Activated T-helper 17 cell treated with anti-CD3 and anti-CD28 coated beads, Interleukin-2, amount 50 U/mL, for 72 hours (primary cell): ENCODE measurements around the gene ACAP3. TPM values are rescaled to one million over a fixed set of nuclear protein-coding genes. Genes with fewer than 3 reads are reported as not detected.
A peak's percentile ranks its signal among the peaks of the same experiment; 100 is the strongest.
"Not testable (repeated sequence)": the region's sequence is repeated elsewhere in the genome, so short reads cannot be mapped to it uniquely, and the experiment has no call there.

Experiments used
- ATAC-seq: fragments of 150-1000 bp; cut with Tn5 transposase; replicated peaks from 2 replicates; pipeline ENCODE4 v1.10.0; 2021; ENCODE audit warnings: mild to moderate bottlenecking, moderate library complexity
- H3K27ac Mint-ChIP-seq: one replicate; pipeline ENCODE4 v1.8.0; 2022; ENCODE audit warnings: mixed read lengths
- H3K27me3 Mint-ChIP-seq: one replicate; pipeline ENCODE4 v1.8.0; 2022; ENCODE audit warnings: mixed read lengths
- H3K36me3 Mint-ChIP-seq: one replicate; pipeline ENCODE4 v1.8.0; 2022; ENCODE audit warnings: low read depth, mild to moderate bottlenecking, mixed read lengths
- H3K4me1 Mint-ChIP-seq: one replicate; pipeline ENCODE4 v1.8.0; 2022; ENCODE audit warnings: mixed read lengths
- H3K4me3 Mint-ChIP-seq: one replicate; pipeline ENCODE4 v1.8.0; 2022; ENCODE audit warnings: mild to moderate bottlenecking, mixed read lengths
- H3K9me3 Mint-ChIP-seq: one replicate; pipeline ENCODE4 v1.8.0; 2022; ENCODE audit warnings: mixed read lengths
- total RNA-seq, 2 donors: library from RNA; stranded (reverse); gene quantifications; one replicate each; pipeline ENCODE4 v1.2.3, GENCODE V29; 2022

ACAP3 gene
- total RNA-seq, 2 donors from 2014 or later = 41.4 to 43.3 TPM

DNA sequence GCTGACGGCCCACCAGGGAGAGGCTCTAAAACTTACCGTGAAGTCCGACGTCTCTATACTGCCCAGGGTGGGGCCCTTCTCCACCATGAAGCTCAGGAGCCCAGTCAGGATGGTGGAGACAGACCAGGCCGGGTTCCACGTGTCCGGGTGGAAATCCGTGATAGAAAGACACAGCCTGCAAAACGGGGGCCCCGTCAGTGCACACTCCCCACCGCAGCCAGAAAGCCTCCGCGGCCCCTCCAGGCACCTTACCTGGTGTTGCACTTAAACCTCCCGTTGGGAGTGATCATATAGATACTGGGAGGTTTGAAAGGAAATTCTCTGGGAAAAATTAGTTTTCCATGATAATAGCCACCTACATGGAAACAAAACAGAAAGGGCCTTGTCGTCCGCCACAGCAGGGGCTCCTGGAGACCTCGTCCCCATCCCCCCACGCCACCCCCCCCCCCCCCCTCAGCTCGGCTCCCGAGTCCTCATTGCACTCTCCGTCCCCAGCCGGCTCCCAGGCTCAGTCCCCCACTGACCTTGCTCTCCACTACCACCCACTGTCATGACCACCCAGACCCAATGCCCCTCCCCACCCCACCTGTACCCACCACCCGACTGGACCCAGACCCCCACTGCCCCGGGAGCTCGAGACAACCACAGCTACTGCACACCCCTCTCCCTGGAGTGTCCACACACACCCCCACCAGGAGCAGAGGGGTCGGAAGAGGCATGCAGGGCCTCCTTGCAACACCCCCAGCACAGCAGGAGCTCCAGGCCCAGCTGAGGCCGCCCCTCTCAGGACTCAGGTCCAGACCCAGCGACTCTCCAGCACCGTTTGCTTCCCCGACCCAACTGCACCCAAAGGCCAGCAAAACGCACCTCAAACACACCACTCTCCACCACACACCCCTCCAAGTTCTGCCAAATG, 50.5 kb downstream of the ACAP3 start:
- ATAC-seq = no peak
- peaks cover 12% of the 10 kb centered on the region for H3K4me1 Mint-ChIP-seq
- no peak overlapping the region for H3K27ac Mint-ChIP-seq
- no peak overlapping the region for H3K4me3 Mint-ChIP-seq
- H3K36me3 Mint-ChIP-seq = peaks cover 92% of the 10 kb centered on the region
- H3K27me3 Mint-ChIP-seq = no peaks in the 10 kb centered on the region
- no peaks in the 10 kb centered on the region for H3K9me3 Mint-ChIP-seq

GRCh38 chr1:1255611-1256010, 52.1 kb downstream of the ACAP3 start:
- ATAC-seq = no peak
- H3K4me3 Mint-ChIP-seq = no peak overlapping the region
- H3K9me3 Mint-ChIP-seq = no peaks in the 10 kb centered on the region
- H3K27me3 Mint-ChIP-seq = no peaks in the 10 kb centered on the region
- no peak overlapping the region for H3K27ac Mint-ChIP-seq
- H3K4me1 Mint-ChIP-seq = peaks cover 6% of the 10 kb centered on the region
- H3K36me3 Mint-ChIP-seq = peaks cover 80% of the 10 kb centered on the region

DNA sequence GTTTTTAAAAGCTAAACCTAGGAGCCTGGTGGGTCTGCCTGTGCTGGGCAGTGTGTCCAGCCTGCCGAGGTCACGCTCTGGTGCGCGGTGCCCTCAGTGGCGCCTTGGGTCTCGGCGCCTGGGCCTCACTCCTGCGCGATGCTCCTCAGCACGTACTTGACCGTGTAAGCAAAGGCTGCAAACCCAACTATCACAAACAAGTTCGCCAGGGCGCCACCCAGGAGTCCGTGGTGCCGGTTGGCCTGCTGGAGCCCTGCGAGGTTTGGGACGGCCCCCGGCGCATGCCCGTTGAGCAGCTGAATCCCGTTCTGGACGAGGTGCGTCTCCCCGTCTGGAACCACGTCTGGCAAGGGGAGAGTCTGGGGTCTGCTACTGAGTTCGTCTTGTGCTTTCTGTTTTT, 52.7 kb downstream of the ACAP3 start:
- H3K27me3 Mint-ChIP-seq = no peaks in the 10 kb centered on the region
- H3K36me3 Mint-ChIP-seq = peaks cover 75% of the 10 kb centered on the region
- ATAC-seq = no peak
- H3K4me3 Mint-ChIP-seq = no peak overlapping the region
- H3K27ac Mint-ChIP-seq = no peak overlapping the region
- H3K9me3 Mint-ChIP-seq = no peaks in the 10 kb centered on the region
- peaks cover 5% of the 10 kb centered on the region for H3K4me1 Mint-ChIP-seq

DNA sequence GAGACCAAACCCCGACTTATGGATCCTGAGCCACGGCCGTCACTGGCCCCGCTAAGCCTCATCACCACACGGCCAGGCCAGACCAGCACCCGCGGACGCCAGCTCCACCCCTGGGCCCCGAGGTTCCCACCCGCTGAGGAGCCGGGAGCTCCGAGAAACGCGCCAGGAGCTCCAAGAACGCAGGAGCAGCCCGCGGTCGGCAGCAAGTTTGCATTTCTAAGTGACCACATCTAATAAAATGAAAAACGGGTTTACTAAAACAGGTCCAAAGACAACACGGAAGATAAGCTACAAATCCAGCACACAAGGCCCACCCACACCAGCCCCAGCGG, 53.1 kb downstream of the ACAP3 start:
- peaks cover 1% of the 10 kb centered on the region for H3K4me1 Mint-ChIP-seq
- peaks cover 71% of the 10 kb centered on the region for H3K36me3 Mint-ChIP-seq
- ATAC-seq = no peak
- no peak overlapping the region for H3K4me3 Mint-ChIP-seq
- no peak overlapping the region for H3K27ac Mint-ChIP-seq
- H3K27me3 Mint-ChIP-seq = no peaks in the 10 kb centered on the region
- H3K9me3 Mint-ChIP-seq = no peaks in the 10 kb centered on the region

DNA sequence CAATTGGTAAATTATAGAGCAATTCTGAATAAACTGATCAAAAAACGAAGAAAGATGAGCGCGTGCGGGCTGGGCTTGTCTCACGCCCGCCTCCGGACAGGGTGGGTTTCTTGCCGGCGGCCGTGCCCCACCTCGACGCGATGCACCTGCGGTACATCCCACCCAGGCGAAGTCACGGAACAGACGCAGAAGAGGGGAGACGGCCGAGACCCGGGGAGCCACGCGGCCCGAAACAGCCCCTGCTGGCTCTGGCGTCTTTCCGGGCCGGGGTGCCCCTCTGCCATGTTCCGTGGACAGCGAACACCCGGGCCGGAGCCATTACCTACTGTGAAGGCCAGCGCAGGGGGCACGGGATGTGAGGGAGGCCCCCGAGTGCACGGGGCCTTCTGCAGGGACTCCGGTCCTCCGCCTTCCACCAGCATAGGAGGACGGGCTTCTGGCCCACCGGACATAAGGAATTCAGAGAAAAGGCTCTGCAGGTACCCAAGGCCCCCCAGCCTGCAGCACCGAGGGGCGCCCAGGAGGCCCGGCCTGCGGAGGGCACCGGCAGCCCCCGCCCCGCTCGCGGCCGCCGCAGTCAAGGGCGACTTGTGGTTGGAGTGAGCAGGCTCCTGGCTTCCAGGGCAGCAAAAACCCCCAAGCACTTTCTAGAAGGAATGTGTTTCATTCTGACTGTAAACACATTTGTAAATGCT, 53.6 kb downstream of the ACAP3 start:
- no peaks in the 10 kb centered on the region for H3K9me3 Mint-ChIP-seq
- no peaks in the 10 kb centered on the region for H3K27me3 Mint-ChIP-seq
- H3K4me3 Mint-ChIP-seq = no peak overlapping the region
- ATAC-seq = no peak
- no peak overlapping the region for H3K27ac Mint-ChIP-seq
- H3K36me3 Mint-ChIP-seq = peaks cover 66% of the 10 kb centered on the region
- H3K4me1 Mint-ChIP-seq = no peaks in the 10 kb centered on the region

DNA sequence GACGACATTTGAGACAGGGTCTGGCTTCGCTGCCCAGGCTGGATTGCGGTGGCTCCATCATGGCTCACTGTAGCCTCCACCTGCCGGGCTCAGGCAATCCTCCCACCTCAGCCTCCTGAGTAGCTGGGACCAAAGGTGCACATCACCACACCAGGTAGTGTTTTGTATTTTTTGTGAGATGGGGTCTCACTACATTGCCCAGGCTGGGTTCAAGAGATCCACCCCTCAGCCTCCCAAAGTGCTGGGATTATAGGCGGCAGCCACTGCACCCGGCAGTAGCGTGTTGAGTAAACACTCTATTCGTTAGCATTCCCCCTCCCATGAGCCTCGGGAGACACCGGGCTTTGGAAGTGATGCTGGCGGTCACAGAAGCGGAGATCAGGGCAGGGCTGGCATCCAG, 54.4 kb downstream of the ACAP3 start:
- Mint-ChIP-seq H3K36me3 (peaks cover 61% of the 10 kb centered on the region), H3K9me3 (no peaks in the 10 kb centered on the region), H3K27me3 (no peaks in the 10 kb centered on the region), H3K4me1 (no peaks in the 10 kb centered on the region), H3K27ac (peak overlapping the region; percentile 79), H3K4me3 (no peak overlapping the region)
- ATAC-seq = no peak

DNA sequence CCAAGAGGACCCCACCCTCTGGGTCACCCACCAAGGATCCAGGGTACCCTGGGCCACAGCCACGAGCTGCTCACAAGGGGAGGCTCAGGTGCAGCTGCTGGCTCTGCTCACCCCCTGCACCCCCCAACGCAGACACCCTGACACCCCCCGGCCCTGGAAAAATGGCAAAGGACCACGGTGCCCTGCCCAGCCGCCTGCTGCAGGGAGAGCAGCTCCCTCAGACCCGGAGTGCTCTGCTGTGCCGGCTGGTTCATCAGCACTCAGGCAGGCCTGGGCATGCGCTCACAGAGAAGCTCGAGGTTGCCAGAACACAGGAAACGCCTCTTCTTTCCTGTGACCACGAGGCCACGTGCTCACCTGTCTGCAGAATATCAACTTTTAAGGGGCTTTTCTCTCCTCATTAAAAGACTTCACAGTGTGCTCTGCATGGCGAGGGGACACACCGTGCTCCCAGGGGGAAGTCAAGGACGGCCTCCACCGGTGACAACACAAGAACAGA, 56.9 kb downstream of the ACAP3 start:
- Mint-ChIP-seq H3K4me1 (no peaks in the 10 kb centered on the region), H3K36me3 (peaks cover 36% of the 10 kb centered on the region), H3K9me3 (no peaks in the 10 kb centered on the region), H3K4me3 (peak overlapping the region; percentile 75), H3K27ac (peak overlapping the region; percentile 91), H3K27me3 (no peaks in the 10 kb centered on the region)
- ATAC-seq = peak; percentile 93

DNA sequence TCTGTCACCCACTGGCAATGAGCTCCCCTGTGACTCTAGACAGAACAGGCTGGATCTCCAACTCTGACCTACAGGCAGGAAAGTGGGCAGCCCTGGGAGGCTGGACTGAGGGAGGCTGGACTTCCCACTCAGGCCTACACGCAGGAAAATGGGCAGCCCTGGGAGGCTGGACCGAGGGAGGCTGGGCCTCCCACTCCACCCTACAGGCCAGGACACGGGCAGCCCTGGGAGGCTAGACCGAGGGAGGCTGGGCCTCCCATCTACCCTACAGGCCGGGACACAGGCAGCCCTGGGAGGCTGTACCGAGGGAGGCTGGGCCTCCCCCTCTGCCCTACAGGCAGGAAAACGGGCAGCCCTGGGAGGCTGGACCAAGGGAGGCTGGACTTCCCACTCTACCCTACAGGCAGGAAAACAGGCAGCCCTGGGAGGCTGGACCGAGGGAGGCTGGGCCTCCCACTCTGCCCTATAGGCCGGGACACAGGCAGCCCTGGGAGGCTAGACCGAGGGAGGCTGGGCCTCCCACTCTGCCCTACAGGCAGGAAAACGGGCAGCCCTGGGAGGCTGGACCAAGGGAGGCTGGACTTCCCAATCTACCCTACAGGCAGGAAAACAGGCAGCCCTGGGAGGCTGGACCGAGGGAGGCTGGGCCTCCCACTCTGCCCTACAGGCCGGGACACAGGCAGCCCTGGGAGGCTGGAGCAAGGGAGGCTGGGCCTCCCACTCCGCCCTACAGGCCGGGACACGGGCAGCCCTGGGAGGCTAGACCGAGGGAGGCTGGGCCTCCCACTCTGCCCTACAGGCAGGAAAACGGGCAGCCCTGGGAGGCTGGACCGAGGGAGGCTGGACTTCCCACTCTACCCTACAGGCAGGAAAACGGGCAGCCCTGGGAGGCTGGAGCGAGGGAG, 59.5 kb downstream of the ACAP3 start:
- not testable (repeated sequence) for H3K27ac Mint-ChIP-seq, H3K9me3 Mint-ChIP-seq, H3K27me3 Mint-ChIP-seq, ATAC-seq, H3K4me1 Mint-ChIP-seq, H3K4me3 Mint-ChIP-seq
- H3K36me3 Mint-ChIP-seq = peaks cover 13% of the 10 kb centered on the region

- ATAC-seq = no peak
- Mint-ChIP-seq H3K36me3 (peaks cover 5% of the 10 kb centered on the region), H3K27me3 (no peaks in the 10 kb centered on the region), H3K27ac (no peak overlapping the region), H3K4me1 (no peaks in the 10 kb centered on the region), H3K4me3 (no peak overlapping the region), H3K9me3 (no peaks in the 10 kb centered on the region)
Observed at GRCh38 chr1:1247341-1247913, 60.3 kb downstream of the ACAP3 start.

DNA sequence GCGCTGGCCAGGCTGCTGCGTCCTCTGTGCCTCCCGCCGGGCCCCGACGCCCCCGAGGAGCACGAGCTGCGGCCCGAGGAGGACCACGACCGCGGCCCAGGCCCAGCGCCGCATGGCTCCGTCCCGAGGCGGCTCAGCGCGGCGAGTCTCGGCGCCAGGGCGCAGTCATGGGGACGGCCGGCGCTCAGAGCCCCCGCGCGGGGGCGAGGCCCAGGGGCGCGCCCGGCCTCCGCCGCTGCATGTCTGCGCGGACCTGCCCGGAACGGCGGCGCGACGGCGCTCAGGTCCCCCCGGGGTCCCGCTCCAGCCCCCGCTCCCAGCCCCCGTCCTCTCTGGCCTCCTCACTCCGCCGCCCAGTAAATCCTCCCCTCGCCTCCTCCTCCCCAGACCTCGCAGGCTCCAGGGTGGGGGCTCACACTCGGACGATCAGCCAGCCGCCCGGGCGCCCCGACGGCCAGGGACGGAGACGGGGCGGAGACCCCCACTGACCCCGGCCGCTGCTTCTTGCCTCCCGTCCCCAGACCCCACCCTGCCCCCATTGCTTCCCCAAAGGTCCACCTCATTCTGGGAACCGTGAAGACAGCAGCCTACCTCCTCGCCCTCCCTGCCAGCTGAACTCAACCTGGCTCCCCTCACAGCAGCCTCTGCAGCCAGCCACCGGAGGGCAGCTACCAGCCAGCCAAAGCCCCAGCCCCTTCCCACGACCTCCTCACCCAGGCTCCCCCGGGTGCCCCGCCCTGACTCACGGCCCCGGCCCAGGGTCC, 61.0 kb downstream of the ACAP3 start, which contains the start of gene C1QTNF12:
C1QTNF12 (minus strand) TSS at position 146 of the 764 bp plus-strand sequence; CDS start at position 114, 32 bp downstream.
- Mint-ChIP-seq H3K36me3 (peaks cover 5% of the 10 kb centered on the region), H3K27ac (no peak within 1 kb of the TSS), H3K4me1 (no peaks in the 10 kb centered on the region), H3K4me3 (no peak within 1 kb of the TSS), H3K27me3 (no peaks in the 10 kb centered on the region), H3K9me3 (no peaks in the 10 kb centered on the region)
- no peak for ATAC-seq

GRCh38 chr1:1245817-1246576, 61.7 kb downstream of the ACAP3 start:
- ATAC-seq = no peak
- no peak overlapping the region for H3K4me3 Mint-ChIP-seq
- H3K36me3 Mint-ChIP-seq = peaks cover 2% of the 10 kb centered on the region
- no peak overlapping the region for H3K27ac Mint-ChIP-seq
- H3K27me3 Mint-ChIP-seq = no peaks in the 10 kb centered on the region
- H3K4me1 Mint-ChIP-seq = no peaks in the 10 kb centered on the region
- no peaks in the 10 kb centered on the region for H3K9me3 Mint-ChIP-seq

- Mint-ChIP-seq H3K27ac (no peak overlapping the region), H3K9me3 (no peaks in the 10 kb centered on the region), H3K27me3 (no peaks in the 10 kb centered on the region), H3K4me1 (no peaks in the 10 kb centered on the region), H3K36me3 (no peaks in the 10 kb centered on the region), H3K4me3 (no peak overlapping the region)
- no peak for ATAC-seq
Observed at GRCh38 chr1:1245178-1245816, 62.4 kb downstream of the ACAP3 start.
